Stromal cell of bone marrow (primary cell): ENCODE measurements around the gene FMNL1.

ENCODE experiments used
- DNase-seq: peaks from one replicate; pipeline ENCODE4 v3.0.0-alpha.2; 2012; ENCODE audit warnings: low read depth

FMNL1 gene

DNA sequence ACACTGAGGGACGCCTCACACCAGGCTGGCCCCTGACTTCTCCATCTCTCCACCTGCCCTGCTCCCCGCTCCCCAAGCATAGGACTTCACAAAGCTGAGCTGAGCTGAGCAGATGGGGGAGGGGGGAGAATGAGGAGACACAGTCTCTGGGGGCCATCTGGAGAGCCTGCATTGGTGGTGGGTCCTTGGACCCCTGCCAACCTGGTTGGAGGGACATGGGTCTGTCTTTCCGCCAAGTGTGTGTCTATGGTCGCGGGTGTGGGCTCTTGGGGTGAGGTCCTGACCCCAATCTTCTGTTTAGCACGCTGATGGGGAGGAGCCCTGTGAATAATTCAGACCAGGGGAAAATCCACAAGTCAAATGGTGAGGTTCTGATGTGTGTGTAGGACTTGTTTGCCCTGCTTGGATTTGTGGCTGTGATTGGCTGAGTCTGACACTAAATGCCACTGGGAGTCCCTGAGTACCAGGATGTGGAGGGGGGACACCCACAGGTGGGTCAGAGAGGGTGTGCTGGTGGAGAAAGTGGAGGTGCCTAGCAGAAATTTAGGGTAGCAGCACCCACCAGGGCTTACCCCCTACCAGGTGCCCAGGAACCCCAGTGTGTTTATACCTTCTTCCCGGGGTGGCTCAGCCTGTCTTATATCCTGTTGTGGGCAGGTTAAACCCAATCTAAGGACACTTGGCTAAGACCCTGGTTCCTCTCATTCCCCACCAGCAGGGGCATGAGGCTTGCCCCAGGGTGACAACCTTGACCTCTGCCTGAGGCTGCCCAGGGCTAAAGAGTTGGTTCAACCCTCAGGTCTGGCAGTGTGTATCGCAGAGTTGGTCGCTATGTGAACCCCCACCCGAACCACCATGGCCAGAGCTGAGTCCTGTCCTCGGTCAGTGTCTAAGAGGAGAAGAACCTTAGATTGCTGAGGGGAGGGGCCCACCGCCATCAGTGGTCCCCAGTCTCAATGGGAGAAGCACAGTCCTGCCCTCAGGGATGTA, 2.1 kb downstream of the FMNL1 start:
- DNase-seq = no peak

DNA sequence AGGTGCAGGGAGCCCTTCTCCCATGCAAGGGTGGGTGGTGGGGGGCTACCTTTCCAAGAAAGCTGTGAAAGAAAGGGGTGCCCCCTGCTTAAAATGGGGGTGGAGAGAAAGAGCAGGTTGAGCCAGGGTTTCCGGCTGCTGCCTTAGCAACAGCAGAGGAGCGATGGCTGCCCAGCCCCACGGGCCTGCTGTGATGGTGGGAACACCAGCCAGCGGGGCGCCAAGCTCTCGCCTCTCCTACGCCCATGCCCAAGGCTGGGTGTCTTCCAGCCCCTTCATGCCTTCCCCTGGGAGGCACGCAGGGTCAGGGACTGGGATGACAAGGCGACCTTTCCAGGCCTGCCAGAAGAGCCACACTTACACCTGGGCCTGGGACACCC, 3.0 kb downstream of the FMNL1 start:
- no peak for DNase-seq

DNA sequence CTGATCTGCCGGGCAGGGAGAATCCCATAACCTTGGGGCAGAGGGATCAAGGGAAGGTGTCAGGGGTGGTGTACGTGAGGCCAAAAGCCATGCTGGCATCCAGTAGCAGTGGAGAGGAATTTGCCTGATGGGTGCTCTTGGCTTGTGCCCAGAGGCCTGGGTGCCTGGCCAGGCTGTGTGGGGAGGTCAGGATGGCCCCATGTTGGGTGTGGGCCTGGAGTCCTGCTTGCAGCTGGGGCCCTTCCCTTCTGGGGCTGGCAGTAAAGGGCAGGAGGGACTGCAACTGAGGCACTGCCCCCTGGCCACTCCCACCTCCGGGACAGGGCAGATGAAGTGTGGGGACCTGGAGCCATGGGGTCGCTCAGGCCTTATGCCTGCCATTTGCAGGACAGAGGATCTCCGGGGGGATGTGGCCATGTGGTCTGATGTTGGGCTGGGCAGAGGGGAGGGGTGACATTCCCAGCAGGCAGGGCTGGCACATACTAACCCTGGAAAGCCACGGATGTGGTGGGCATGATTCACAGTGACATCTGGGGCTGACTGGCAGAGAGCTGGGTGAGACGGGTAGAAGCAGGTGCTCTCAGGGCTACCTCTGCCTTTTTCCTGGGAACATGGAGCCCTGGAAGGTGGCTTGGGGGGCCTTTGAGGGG, 3.5 kb downstream of the FMNL1 start:
- DNase-seq = no peak

DNA sequence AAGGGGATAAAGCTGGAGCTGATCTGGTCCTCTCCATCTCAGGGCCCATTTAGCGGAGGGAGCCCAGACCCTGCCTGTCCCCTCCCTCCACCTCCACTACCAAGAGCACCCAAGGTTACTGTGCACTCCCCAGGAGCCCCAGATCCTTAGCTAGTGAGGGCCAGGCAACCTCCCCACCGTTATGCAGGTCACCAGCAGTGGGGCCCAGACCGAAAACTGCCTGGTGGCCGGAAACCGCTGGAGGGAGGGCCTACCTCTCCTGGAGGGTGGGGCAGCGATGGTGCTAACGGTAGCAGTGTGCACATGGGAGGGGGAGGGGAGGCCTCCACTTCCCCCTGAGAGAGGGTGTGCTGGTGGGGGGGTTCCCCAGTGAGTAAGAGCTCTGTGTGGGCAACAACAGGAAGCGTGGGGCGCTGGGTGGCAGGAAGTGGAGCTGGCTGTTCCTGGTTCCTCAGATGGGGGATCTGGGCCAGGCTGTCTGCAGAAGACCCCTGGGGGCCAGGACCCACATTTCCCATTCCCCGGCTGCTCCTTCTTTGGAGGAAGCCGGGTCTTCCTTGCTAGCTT, 4.4 kb downstream of the FMNL1 start:
- no peak for DNase-seq

DNA sequence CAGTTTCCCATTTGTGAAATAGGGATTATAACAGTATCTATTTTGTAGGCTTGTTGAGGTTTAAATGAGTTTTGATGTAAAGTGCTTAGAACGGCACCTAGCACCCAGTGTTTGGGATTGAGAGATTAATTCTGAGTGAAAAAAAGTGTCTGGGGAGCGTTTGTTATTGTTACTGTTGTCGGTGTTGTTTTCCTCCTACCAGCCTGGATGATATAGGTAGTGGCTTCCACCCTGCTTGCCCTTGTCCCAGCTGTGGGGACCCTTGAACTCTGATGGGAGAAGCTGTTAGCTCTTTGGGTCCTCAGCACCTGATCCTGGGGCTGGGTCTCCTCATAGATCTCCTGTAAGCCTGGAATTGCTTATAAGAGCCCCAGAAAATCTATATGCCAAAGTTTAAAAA, 4.9 kb downstream of the FMNL1 start:
- no peak for DNase-seq

DNA sequence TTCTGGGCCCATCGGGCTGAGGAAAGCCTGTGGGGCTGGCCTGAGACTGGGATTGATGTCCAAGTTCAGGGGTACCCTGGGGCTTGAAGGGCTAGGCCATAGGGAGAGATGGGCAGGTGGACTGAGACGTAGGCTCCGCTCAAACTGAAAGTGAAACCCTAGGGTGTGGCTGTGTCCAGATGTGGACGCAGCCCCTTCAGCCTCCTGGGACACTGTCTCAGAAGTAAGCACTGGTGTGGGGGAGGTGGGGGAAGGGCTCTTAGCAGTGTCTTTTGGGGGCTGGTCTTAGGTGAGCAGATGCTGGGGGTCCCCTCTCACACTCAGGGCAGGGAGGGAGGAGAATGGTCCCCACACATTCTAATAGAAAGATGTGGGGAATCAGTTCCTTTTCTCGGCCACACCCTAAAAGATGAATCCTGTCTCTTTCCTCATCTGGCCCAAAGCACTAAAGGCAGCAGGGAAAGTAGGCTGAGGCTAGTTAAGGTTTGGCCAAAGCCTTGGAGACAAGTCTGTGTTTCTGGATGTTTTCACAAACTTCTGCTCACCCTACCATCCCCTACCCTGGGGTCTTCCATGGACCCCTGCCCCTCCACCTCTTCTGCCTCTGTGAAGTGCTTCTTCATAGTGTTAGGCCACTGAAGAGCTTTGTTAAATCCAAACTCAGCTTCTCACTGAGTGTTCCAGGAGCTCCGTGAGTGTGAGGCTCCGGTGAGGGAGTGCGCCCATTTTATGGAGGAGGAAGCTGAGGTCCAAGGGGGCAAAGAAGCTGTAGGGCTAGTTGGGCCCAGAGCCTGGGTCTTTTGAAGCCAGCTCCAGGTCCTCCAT, 5.6 kb downstream of the FMNL1 start:
- no peak for DNase-seq

DNA sequence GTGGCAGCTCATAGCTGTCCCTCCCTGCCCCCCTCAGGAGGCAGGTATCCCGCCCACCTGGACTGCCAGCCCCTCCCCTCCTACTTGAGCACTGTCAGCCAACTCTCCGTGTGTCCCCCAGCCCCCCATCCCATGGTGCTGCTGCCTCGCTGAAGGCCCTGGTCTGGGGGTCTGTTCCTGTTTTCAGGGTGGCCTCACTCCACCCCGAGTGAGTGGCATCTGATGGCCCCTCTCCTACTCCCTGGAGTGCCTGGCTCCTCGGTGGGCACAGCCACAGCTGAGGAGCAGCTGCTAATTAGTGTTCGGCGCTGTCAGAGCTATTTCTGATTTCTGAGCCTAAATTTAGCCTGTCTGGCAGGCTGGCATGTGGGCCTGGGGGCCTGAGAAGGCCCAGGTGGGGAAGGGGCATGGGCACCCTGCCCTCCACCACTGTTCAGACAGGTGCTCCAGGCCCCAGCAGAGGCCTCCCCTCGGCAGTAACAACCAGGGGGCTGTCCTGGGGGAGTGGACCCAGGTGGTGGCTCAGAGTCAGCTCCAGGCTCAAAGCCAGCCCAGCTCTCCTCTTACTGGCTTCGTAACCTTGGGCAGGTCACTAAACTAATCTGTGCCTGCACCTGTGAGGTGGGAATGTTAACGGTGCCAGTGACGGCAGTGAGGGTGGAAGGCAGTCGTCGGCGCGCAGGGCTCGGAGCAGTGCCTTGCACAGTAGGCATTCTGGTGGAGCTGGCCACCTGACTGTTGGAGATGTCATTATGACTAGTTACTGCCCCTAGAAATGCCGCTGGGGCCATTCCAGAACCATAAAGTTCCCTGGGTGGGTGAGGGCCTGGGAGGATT, 6.5 kb downstream of the FMNL1 start:
- DNase-seq = no peak

DNA sequence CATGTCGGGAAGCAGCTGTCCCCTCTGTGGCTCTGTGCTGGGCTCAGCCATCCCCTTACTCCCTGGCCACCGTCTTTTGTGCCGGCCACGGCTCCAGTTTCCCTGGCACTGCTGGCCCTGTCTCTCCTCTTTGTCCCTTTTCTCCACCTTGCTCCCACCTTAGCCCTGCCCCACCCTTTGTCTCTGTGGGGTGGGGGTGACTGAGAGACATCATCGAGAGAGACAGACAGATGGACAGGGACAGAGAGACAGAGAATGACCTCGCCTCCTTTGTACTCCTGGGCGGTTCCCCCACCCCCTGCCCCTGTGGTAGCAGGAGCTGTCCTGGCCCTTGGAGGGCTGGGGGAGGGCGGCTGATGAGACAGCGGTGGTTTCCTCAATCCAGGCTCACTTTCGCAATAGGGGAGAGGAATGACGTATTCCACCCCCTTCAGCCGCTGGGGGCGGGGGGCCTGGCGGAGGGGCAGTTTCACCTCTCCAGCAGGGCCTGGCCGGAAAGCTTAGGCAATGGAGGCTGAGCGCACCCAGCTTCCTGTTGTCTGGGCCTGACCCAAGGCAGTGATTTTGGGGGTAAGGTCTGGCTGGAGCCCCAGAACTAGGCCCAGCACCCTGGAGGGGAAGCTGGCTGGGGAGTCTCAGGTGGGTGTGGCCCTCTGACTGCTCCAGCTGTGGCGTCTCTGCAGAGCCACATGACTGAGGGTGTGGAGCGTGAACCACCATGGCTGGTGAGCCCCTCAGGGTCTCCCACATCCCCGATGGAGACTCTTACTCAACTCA, 7.3 kb downstream of the FMNL1 start:
- peak; percentile 83 for DNase-seq

DNA sequence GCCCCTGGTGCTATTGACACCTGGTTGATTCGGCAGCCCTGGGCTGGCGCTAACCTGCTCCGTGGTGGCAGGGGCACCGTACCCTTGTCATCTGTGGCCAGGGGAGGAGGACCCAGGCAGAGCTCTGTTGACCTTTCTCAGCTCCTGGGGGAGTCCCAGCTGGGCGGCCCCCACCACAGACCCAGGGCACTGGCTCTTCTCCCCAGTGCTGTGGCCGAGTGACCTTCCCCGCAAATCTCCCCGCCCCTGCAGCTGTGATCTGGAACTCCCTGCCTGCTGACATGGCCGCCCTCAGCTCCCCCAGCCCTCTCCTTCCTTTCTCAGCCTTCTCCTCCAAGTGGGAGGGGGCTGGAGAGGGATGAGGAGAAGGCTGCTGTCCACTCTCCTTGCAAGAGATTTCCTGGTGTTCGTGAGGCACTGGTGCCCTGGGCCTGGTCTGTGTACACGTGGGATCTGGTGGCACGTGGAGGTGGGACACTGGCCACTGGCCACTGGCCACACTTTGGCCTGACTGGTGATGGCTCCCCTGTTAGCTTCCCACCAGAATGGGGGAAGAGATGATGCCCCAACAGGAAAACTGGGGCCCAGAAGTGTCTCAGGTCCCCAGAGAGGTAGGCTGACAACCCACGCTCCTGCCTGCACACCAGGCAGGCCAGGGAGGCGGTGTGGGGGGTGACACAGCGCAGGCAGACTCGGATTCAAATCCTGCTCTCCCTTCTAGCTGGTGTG, 8.2 kb downstream of the FMNL1 start:
- no peak for DNase-seq

DNA sequence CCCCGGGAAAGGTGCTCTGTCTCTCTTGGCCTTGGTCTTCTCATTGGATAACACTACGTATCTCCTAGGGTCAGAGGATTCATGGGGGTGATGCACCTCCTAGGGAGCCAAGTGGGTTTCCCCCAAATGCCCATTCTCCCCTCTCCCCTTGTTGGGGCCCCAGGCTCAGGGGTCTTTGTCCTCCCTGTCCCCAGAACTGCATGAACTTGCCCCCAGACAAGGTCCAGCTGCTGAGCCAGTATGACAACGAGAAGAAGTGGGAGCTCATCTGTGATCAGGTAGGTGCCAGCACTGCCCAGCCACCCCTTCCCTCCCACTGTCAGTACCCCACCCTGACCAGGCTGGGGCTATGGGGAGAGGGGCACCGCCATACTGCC, 8.7 kb downstream of the FMNL1 start:
- DNase-seq = no peak

DNA sequence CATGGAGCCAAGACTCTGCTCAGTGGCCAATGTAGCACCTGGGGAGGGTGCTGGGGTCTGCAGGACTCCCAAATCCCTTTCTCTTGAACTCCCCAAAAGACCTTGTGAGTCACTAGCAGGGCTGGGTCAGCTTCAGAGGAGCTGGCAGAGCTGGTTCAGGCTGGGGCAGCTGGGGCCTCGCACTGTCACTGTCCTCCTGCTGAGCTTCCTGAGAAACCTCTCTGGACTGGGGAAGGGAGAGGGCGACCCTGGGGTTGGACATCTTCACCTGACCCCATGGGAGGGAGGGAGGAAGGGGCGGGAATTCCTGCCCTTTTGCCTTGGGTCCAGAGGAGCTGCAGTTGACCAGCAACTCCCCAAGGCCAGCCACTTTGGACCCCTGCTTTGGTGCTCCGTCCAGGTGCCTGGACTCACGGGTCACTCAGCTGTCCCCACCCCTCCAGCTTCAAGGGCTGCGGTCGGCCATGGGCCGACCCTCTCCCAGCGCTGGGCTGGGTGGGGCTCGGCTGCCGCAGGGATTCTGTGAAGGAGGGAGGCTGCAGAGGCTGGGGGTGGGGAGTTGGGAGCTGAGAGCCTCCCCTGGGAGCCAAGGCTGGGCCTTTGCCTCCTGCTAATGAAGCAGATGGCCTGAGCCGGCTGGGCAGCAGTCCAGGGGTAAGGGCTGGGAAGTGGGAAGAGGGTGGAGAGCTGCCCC, 9.2 kb downstream of the FMNL1 start:
- DNase-seq = no peak

DNA sequence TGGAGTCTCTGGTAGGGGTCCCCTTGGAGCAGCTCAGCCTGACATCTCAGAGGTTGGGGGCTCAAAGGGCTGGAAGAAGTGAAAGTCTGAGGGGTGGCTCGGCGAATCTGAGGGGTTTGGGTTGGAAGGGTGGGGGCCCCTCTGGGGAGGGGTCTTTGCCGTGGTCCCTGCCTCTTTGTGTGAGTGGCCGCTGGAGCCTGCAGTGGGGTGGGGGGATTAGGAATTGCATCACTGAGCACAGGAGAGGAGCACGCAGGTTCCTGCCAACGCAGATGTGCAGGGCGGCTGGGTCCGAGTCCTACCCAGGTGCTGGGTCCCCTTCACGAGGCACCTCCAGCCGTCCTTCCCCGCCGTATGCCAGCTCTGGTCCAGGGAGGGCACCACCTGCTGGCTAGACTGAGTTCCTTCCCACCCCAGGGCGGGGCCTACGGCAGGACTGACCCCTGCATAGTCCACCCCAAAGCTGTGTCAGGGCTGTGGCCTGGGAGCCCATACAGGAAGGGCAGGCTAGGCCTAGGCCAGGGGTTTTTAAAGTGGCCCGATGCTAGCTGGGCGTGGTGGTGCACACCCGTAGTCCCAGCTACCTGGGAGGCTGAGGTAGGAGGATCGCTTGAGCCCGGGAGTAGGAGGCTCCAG, 9.9 kb downstream of the FMNL1 start:
- no peak for DNase-seq

DNA sequence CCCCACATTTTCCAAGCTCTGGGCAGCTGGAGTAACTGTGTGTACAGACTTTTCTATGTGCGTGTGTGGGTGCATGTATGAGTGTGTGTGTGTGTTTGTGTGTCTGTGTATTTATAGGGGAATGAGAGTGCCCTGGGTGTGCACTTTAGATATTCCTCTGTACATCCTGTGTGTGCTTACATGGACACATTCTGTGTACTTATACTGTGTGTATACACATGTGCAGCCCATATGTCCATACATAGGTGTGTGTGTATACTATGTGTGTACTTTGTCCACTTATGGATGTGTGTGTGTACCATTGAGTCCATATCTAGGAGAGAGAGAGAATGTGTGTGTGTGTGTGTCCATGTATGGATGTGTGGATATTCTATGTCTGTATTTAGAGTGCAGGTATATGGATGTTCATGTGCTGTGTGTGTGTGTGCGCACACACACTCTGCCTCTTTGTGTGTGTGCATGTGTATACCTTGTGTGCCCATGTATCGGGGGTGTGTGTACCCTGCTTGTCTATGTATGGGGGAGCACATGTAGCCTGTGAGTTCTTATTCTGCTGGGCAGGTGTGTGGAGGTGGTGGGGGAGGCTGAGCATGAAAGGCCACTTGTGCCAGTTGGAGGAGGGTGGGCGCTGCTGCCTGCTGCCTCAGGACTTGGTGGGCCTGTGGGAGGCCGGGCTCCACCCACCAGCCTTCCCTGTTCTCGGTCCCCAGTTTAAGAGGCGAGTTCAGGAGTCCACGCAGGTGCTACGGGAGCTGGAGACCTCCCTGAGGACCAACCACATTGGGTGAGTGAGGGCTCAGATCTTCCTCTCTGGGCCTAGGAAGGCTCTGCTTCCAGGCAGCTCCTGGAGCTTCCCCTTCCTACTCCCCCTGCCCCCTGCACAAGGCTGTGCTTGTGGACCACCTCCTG, 11.1 kb downstream of the FMNL1 start:
- no peak for DNase-seq

DNA sequence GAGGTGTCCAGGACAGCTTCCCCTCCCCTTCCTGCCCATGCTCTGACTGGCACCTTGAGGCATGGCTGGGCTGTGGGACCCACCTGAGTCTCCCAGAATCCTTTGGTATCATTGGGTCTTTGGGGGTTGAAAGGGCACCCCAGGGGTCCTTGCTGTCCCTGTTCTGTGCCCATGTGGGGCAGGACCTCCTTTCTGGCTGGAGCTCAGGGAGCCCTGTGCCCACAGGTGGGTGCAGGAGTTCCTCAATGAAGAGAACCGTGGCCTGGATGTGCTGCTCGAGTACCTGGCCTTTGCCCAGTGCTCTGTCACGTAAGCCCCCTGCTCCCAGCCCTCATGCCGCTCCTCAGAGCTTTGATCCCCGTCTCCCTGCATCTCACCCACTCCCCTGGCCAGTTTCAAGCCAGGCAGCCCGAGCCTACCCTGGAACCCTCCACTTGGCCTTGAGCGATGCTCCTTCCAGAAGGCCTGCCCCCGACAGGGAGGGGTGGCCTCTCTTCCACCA, 11.8 kb downstream of the FMNL1 start:
- DNase-seq = no peak

DNA sequence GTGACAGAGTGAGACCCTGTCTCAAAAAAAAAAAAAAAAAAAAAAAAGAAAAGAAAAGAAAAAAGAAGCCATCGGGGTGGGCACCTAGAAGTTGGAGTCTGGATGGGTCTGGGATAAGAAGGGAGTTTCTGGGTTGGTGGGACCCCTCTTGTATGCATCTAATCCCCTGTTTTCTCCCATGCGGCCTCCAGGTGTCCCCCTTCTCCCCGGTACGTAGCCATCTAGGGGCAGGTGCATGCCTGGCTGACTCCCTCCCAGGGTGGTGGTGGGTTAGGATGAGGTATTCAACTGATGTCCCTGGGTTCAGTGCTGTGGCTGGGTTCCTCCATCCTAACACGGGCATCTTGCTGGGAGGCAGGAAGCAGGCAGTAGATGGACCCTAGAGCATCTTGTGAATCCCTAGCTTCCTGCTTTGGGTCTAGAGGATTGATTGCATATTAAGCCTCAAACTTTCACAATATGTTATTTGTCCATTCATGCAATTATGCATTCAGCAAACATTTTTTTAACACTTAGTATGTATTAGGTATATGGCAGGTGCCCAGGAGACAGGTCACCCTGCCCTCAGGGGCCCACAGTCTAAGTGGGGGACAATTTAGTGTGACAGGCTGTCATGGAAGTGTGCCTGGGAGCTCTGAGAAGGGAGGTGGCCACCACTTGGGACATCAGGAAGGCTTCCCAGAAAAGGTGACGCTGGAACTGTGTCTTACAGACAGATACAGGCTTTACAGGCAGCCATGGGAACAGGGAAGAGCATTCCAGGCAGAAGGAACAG, 13.1 kb downstream of the FMNL1 start:
- no peak for DNase-seq

DNA sequence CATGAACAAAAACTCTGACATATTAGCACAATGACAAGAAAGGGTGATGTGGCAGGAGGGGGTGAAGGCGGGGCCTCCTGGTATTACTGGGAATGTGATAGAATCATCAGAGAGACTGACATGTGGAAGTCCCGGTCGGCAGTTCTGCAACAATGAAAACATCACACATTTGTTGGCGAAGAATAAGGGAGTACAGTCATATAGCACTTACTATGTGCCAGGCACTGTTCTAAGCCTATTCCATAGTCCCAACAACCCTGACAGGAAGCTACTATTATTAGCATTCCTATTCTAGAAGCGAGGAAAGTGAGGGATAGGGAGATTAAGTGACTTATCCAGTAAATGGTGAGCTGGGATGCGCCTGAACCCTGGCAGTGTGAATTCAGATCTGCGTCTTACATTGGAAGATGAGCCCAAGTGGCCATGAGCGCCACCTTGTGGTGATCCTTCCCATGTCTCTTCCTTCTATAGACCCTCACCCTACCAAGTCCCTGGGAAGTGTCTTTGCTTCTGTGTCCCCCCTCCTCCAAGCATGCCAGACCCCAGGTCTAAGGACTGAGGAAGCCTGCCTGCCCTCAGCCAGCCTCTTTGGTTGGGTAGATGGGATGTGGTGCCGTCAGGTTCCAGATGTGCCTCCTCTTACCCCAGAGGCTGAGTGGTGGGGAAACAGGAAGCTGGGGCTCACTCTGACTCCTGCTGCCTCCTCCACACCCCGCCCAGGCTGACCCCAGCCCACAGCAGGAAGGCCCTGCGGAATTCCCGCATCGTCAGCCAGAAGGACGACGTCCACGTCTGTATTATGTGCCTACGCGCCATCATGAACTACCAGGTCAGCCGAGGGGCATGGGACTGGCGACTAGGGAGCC, 14.0 kb downstream of the FMNL1 start:
- no peak for DNase-seq
